GM12892 (cell line): ENCODE data around the gene ITGB5.

Source experiments
- POLR2A ChIP-seq: IDR thresholded peaks from 2 replicates; pipeline ENCODE4 v1.6.1; 2011; ENCODE audit warnings: low read depth, low read length, control low read depth
- POLR2AphosphoS5 ChIP-seq: IDR thresholded peaks from 2 replicates; pipeline ENCODE4 v1.6.1; 2011; ENCODE audit warnings: low read depth, low read length, control low read depth
- TAF1 ChIP-seq: IDR thresholded peaks from 2 replicates; pipeline ENCODE4 v1.6.1; 2011; ENCODE audit warnings: low read depth, mild to moderate bottlenecking, control low read depth, low read length, borderline replicate concordance

- no peak for TF ChIP-seq POLR2A
- TF ChIP-seq TAF1: no peak
- no peak for TF ChIP-seq POLR2AphosphoS5
Observed at GRCh38 chr3:124883766-124884473, 3.2 kb downstream of the ITGB5 start.
